IMR-90 (cell line): ENCODE results near the gene ANTXR2. TPM values are rescaled to one million over a fixed set of nuclear protein-coding genes. Genes with fewer than 3 reads are reported as not detected.

Source experiments
- ATAC-seq: fragments of 200-7000 bp; cut with Tn5 transposase; 2 replicates; pipeline ENCODE4 v1.9.1; 2020; ENCODE audit warnings: low read depth, mild to moderate bottlenecking, moderate library complexity
- BruUV-seq: library from RNA; stranded (reverse); fragments of 400-500 nt; replicated peaks from 2 replicates; lab custom pipeline; 2021; lab: Mats Ljungman, UMichigan
- CTCF ChIA-PET: fragments of 300-600 bp; formaldehyde crosslinking; extraction: SDS; loops from one replicate; lab custom pipeline; 2021; ENCODE audit warnings: antibody characterized with exemption; lab: Yijun Ruan, JAX
- POLR2A ChIA-PET: fragments of 300-600 bp; sonication (Branson Sonifier 250); formaldehyde crosslinking; loops from one replicate; lab custom pipeline; 2022; ENCODE audit warnings: antibody characterized with exemption; ENCODE audit not compliant: unreplicated experiment; lab: Charles Lee
- DNase-seq: peaks from one replicate; pipeline ENCODE4 v3.0.0; 2013
- H2AFZ ChIP-seq: replicated peaks from 2 replicates; pipeline ENCODE3; 2013; ENCODE audit warnings: low read length, mild to moderate bottlenecking; ENCODE audit not compliant: poor library complexity
- H2AK5ac ChIP-seq: 2 replicates; pipeline ENCODE4 v1.6.1; 2013; ENCODE audit warnings: low read depth, low read length, inconsistent platforms
- H2AK9ac ChIP-seq: replicated peaks from 2 replicates; pipeline ENCODE3; 2013; ENCODE audit warnings: mild to moderate bottlenecking, low read depth, low read length, moderate library complexity; ENCODE audit not compliant: poor library complexity
- H2BK120ac ChIP-seq: 2 replicates; pipeline ENCODE4 v1.6.1; 2013; ENCODE audit warnings: low read depth, low read length, inconsistent platforms
- H2BK15ac ChIP-seq: 3 replicates; pipeline ENCODE4 v1.6.1; 2013; ENCODE audit warnings: low read depth, low read length, inconsistent platforms
- H2BK20ac ChIP-seq: 2 replicates; pipeline ENCODE4 v1.6.1; 2013; ENCODE audit warnings: low read depth, mild to moderate bottlenecking, inconsistent platforms, low read length, moderate library complexity
- H2BK5ac ChIP-seq: 2 replicates; pipeline ENCODE4 v1.6.1; 2013; ENCODE audit warnings: mild to moderate bottlenecking, low read depth, low read length, inconsistent platforms; ENCODE audit not compliant: poor library complexity, severe bottlenecking
- H3K14ac ChIP-seq: replicated peaks from 2 replicates; pipeline ENCODE4 v1.6.1; 2013; ENCODE audit warnings: low read depth, low read length, inconsistent platforms
- H3K18ac ChIP-seq: 2 replicates; pipeline ENCODE4 v1.6.1; 2013; ENCODE audit warnings: low read depth, low read length, control low read depth
- H3K23ac ChIP-seq: 2 replicates; pipeline ENCODE4 v1.6.1; 2013; ENCODE audit warnings: low read depth, low read length, inconsistent platforms
- H3K27ac ChIP-seq: 2 replicates; pipeline ENCODE4 v1.5.1; 2013; ENCODE audit warnings: mild to moderate bottlenecking, control low read depth, low read length; ENCODE audit not compliant: insufficient read depth
- H3K27me3 ChIP-seq: 2 replicates; pipeline ENCODE4 v1.6.1; 2013; ENCODE audit warnings: low read length; ENCODE audit not compliant: control insufficient read depth, insufficient read depth
- H3K36me3 ChIP-seq: 2 replicates; pipeline ENCODE4 v1.6.1; 2013; ENCODE audit warnings: low read length, mixed read lengths; ENCODE audit not compliant: control insufficient read depth, insufficient read depth
- H3K4ac ChIP-seq: 2 replicates; pipeline ENCODE4 v1.6.1; 2013; ENCODE audit warnings: low read depth, low read length, inconsistent platforms
- H3K4me1 ChIP-seq: 2 replicates; pipeline ENCODE4 v1.6.1; 2013; ENCODE audit warnings: low read length, mixed read lengths; ENCODE audit not compliant: control insufficient read depth, insufficient read depth
- H3K4me2 ChIP-seq: 2 replicates; pipeline ENCODE4 v1.6.1; 2013; ENCODE audit warnings: low read depth, mild to moderate bottlenecking, control low read depth, low read length, moderate library complexity
- H3K4me3 ChIP-seq: 2 replicates; pipeline ENCODE4 v1.5.1; 2013; ENCODE audit warnings: low read depth, mild to moderate bottlenecking, control low read depth, low read length, moderate library complexity; ENCODE audit not compliant: insufficient read depth
- H3K56ac ChIP-seq: 2 replicates; pipeline ENCODE4 v1.6.1; 2013; ENCODE audit warnings: low read length, inconsistent platforms; ENCODE audit not compliant: insufficient read depth; ENCODE audit errors: extremely low read depth
- H3K79me1 ChIP-seq, 2 experiments: 2 replicates each; pipeline ENCODE4 v1.6.1; 2013; ENCODE audit warnings: low read length in 2 of 2, inconsistent platforms in 1 of 2, low read depth in 1 of 2
- H3K9ac ChIP-seq: 2 replicates; pipeline ENCODE4 v1.6.1; 2013; ENCODE audit warnings: low read depth, low read length, control low read depth
- H3K9me1 ChIP-seq: 2 replicates; pipeline ENCODE4 v1.6.1; 2013; ENCODE audit warnings: low read length, inconsistent platforms; ENCODE audit not compliant: insufficient read depth
- H3K9me3 ChIP-seq: 2 replicates; pipeline ENCODE4 v1.6.1; 2013; ENCODE audit warnings: low read length; ENCODE audit not compliant: control insufficient read depth, insufficient read depth
- H4K20me1 ChIP-seq: 2 replicates; pipeline ENCODE4 v1.6.1; 2013; ENCODE audit warnings: low read length, inconsistent platforms; ENCODE audit not compliant: insufficient read depth
- H4K5ac ChIP-seq: 2 replicates; pipeline ENCODE4 v1.6.1; 2013; ENCODE audit warnings: mild to moderate bottlenecking, low read depth, low read length, control low read depth
- H4K8ac ChIP-seq, 2 experiments: 2 replicates each; pipeline ENCODE4 v1.6.1; 2013; ENCODE audit warnings: low read depth in 2 of 2, low read length in 2 of 2, control low read depth in 1 of 2, inconsistent platforms in 1 of 2
- H4K91ac ChIP-seq: 2 replicates; pipeline ENCODE4 v1.6.1; 2013; ENCODE audit warnings: low read depth, low read length, inconsistent platforms; ENCODE audit not compliant: insufficient read depth
- CEBPB ChIP-seq: IDR thresholded peaks from 2 replicates; pipeline ENCODE4 v1.6.1; 2012; ENCODE audit warnings: low read depth, low read length, improper control_type of control experiment
- ELK1 ChIP-seq: fragments of 150-350 bp; IDR thresholded peaks from 2 replicates; pipeline ENCODE4 v1.6.1; 2016; ENCODE audit warnings: low read depth, mild to moderate bottlenecking, low read length, moderate library complexity, borderline replicate concordance
- MXI1 ChIP-seq: IDR thresholded peaks from 2 replicates; pipeline ENCODE4 v1.6.1; 2012; ENCODE audit warnings: low read depth, mild to moderate bottlenecking, low read length, moderate library complexity, borderline replicate concordance
- NFE2L2 ChIP-seq: fragments of 150-350 bp; IDR thresholded peaks from 2 replicates; pipeline ENCODE4 v1.6.1; 2016; ENCODE audit warnings: low read depth, mild to moderate bottlenecking, low read length
- POLR2A ChIP-seq: IDR thresholded peaks from 2 replicates; pipeline ENCODE4 v1.6.1; 2012; ENCODE audit warnings: mild to moderate bottlenecking, low read depth, low read length
- RAD21 ChIP-seq: IDR thresholded peaks from 2 replicates; pipeline ENCODE4 v1.6.1; 2012; ENCODE audit warnings: low read length, improper control_type of control experiment
- RFX5 ChIP-seq: IDR thresholded peaks from 2 replicates; pipeline ENCODE4 v1.8.0; 2012; ENCODE audit warnings: low read depth, mild to moderate bottlenecking, low read length, moderate library complexity
- SMC3 ChIP-seq: fragments of 150-350 bp; IDR thresholded peaks from 2 replicates; pipeline ENCODE4 v1.6.1; 2016; ENCODE audit warnings: low read depth, mild to moderate bottlenecking, antibody characterized with exemption, low read length, moderate library complexity
- WGBS, 2 experiments: methylation state at CpG; one replicate each; pipeline versions ENCODE4 v1.1.5 to v1.1.7; 2013; ENCODE audit warnings: missing lambda C conversion rate in 2 of 2; ENCODE audit not compliant: insufficient read length in 1 of 2; ENCODE audit errors: extremely low coverage in 2 of 2; 5-methylcytosine and 5-hydroxymethylcytosine counted together
- dilution Hi-C: fragments of 300-500 bp; cut with HindIII; formaldehyde crosslinking; loops from one replicate; pipeline ENCODE4 v1.14.3; 2018; ENCODE audit warnings: low sequenced_read_pairs; ENCODE audit not compliant: unreplicated experiment
- in situ Hi-C: fragments of 300-500 bp; cut with MboI; formaldehyde crosslinking; loops from 3 replicates; pipeline ENCODE4 v1.14.3; 2019; ENCODE audit warnings: low sequenced_read_pairs, inconsistent platforms, mixed read lengths
- intact Hi-C: fragments of 100-400 bp; cut with micrococcal nuclease; formaldehyde crosslinking; loops from 2 replicates; pipeline ENCODE4 v1.10.0; 2022
- polyA plus RNA-seq, 3 experiments: library from polyadenylated mRNA; depleted of rRNA; stranded (reverse); fragments of >200 nt; gene quantifications; 2 replicates each; pipeline ENCODE4 v1.2.3, GENCODE V29; 2012; ENCODE audit warnings: low replicate concordance in 1 of 3
- total RNA-seq: library from RNA; depleted of rRNA; stranded (reverse); fragments of >200 nt; gene quantifications from 2 replicates; pipeline ENCODE4 v1.2.3, GENCODE V29; 2012

Gene ANTXR2
- total and polyA plus RNA-seq, 2 of the 4 experiments (the other 2 are of a cell fraction), result 46.8 to 88.5 TPM

- H2AFZ ChIP-seq, result no peak overlapping the region
- no peak overlapping the region for H2BK15ac ChIP-seq
- no peak overlapping the region for H2BK20ac ChIP-seq
- no peak overlapping the region for H3K18ac ChIP-seq
- H2AK5ac ChIP-seq, result no peak overlapping the region
- H3K4me3 ChIP-seq, result no peak overlapping the region
- CTCF ChIA-PET, result no interaction called here
- dilution Hi-C loops (no loop called here), in situ Hi-C loops (no loop called here), intact Hi-C loops (no loop called here)
- no peaks in the 10 kb centered on the region for H3K4me1 ChIP-seq
- POLR2A ChIA-PET, result no interaction called here
- H3K79me1 ChIP-seq, result peaks cover 21 to 26% of the 10 kb centered on the region in 2 experiments
- no peak overlapping the region for H3K56ac ChIP-seq
- H3K27me3 ChIP-seq, result no peaks in the 10 kb centered on the region
- no peak overlapping the region for H3K4me2 ChIP-seq
- peaks cover 20% of the 10 kb centered on the region for H3K36me3 ChIP-seq
- no peak overlapping the region for H3K9ac ChIP-seq
- peak; percentile 25 for DNase-seq
- no peak overlapping the region for H2BK120ac ChIP-seq
- no peak overlapping the region for H2AK9ac ChIP-seq
- H4K91ac ChIP-seq, result no peak overlapping the region
- ATAC-seq, result no peak
- BruUV-seq, result no TSS peak
- H3K23ac ChIP-seq, result no peak overlapping the region
- H3K27ac ChIP-seq, result no peak overlapping the region
- H3K4ac ChIP-seq, result no peak overlapping the region
- no peak overlapping the region for H4K5ac ChIP-seq
- no CpG with 5 or more reads among the region's 2 CpGs for WGBS, 2 experiments
- peaks cover 3% of the 10 kb centered on the region; the same call in 1 of the 2 replicates for H3K9me1 ChIP-seq
- H3K9me3 ChIP-seq, result no peaks in the 10 kb centered on the region
- no peaks in the 10 kb centered on the region for H4K20me1 ChIP-seq
- H4K8ac ChIP-seq, result no peak overlapping the region
- TF ChIP-seq ELK1 (no peak), NFE2L2 (no peak), CEBPB (no peak), RFX5 (no peak), SMC3 (no peak), MXI1 (no peak), RAD21 (no peak), POLR2A (no peak)
- H3K14ac ChIP-seq, result no peak overlapping the region
- H2BK5ac ChIP-seq, result no peak overlapping the region
Observed at GRCh38 chr4:80027611-80028010, 45.4 kb downstream of the ANTXR2 start.
